GM12878 (cell line): ENCODE measurements around the gene JMJD6. TPM values are rescaled to one million over a fixed set of nuclear protein-coding genes. Genes with fewer than 3 reads are reported as not detected.
A peak's percentile ranks its signal among the peaks of the same experiment; 100 is the strongest.

Source experiments
- ATAC-seq: fragments of 200-7000 bp; cut with Tn5 transposase; 3 replicates; pipeline ENCODE4 v1.9.1; 2020; ENCODE audit warnings: mild to moderate bottlenecking, moderate library complexity
- BruUV-seq: library from RNA; stranded (reverse); fragments of 400-500 nt; replicated peaks from 2 replicates; lab custom pipeline; 2021; lab: Mats Ljungman, UMichigan
- CTCF ChIA-PET: fragments of 300-600 bp; sonication (Branson Sonifier 250); formaldehyde crosslinking; extraction: SDS; loops from one replicate; lab custom pipeline; 2021; ENCODE audit warnings: inconsistent platforms; lab: Yijun Ruan, JAX
- POLR2A ChIA-PET: fragments of 350-600 bp; formaldehyde crosslinking; extraction: SDS; loops from one replicate; lab custom pipeline; 2021; ENCODE audit warnings: inconsistent platforms; lab: Charles Lee
- RAD21 ChIA-PET: fragments of 300-600 bp; sonication (Branson Sonifier 250); formaldehyde crosslinking; loops from one replicate; lab custom pipeline; 2023; ENCODE audit warnings: antibody characterized with exemption; ENCODE audit not compliant: unreplicated experiment; lab: Charles Lee
- SMC1A ChIA-PET: fragments of 300-600 bp; sonication (Branson Sonifier 250); formaldehyde crosslinking; loops from one replicate; lab custom pipeline; 2023; ENCODE audit not compliant: unreplicated experiment, uncharacterized antibody; lab: Charles Lee
- DNase-seq: peaks from one replicate; pipeline ENCODE4 v3.0.0-alpha.2; 2011; ENCODE audit warnings: low read depth, low spot score
- FAIRE-seq: peaks from 3 replicates; lab custom pipeline; 2011; peaks lifted over from hg19 to GRCh38; lab: Jason Lieb, UNC
- H2AFZ ChIP-seq: 2 replicates; pipeline ENCODE4 v1.6.0; 2011; ENCODE audit warnings: low read depth, low read length, control low read depth; ENCODE audit not compliant: control insufficient read depth
- H3K27ac ChIP-seq: 2 replicates; pipeline ENCODE4 v1.5.1; 2011; ENCODE audit warnings: control low read depth; ENCODE audit not compliant: control insufficient read depth, insufficient read depth
- H3K27me3 ChIP-seq, 2 experiments: replicated peaks in 1 of 2; 2 replicates each; pipeline versions ENCODE4 v1.6.0 to v1.6.1; 2011; ENCODE audit warnings: low read length in 1 of 2; ENCODE audit not compliant: control insufficient read depth in 2 of 2, insufficient read depth in 2 of 2
- H3K36me3 ChIP-seq, 2 experiments: 2 replicates each; pipeline ENCODE4 v1.5.1; 2011; ENCODE audit warnings: low read length in 1 of 2; ENCODE audit not compliant: control insufficient read depth in 2 of 2, insufficient read depth in 2 of 2
- H3K4me1 ChIP-seq: 2 replicates; pipeline ENCODE4 v1.6.1; 2011; ENCODE audit warnings: mild to moderate bottlenecking, low read length, moderate library complexity, mixed read lengths; ENCODE audit not compliant: control insufficient read depth, insufficient read depth
- H3K4me2 ChIP-seq: 2 replicates; pipeline ENCODE4 v1.6.0; 2011; ENCODE audit warnings: control low read depth; ENCODE audit not compliant: control insufficient read depth, insufficient read depth
- H3K4me3 ChIP-seq: fragments of 200-600 bp; sonication (generic); 2 replicates; pipeline ENCODE4 v1.5.1; 2016
- H3K79me2 ChIP-seq: 2 replicates; pipeline ENCODE4 v1.6.0; 2011; ENCODE audit warnings: low read length; ENCODE audit not compliant: control insufficient read depth, insufficient read depth
- H3K9ac ChIP-seq: 2 replicates; pipeline ENCODE4 v1.8.0; 2011; ENCODE audit warnings: low read length, control low read depth, mixed read lengths; ENCODE audit not compliant: control insufficient read depth, insufficient read depth
- H3K9me3 ChIP-seq: replicated peaks from 3 replicates; pipeline ENCODE4 v1.5.1; 2011; ENCODE audit warnings: mild to moderate bottlenecking, low read length; ENCODE audit not compliant: control insufficient read depth, insufficient read depth
- H4K20me1 ChIP-seq: 2 replicates; pipeline ENCODE4 v1.6.0; 2011; ENCODE audit not compliant: control insufficient read depth, insufficient read depth
- EGR1 ChIP-seq, 2 experiments: IDR thresholded peaks; 1 replicate in 1 of 2; 2 replicates in 1 of 2; pipeline ENCODE4 v1.6.1; 2011 to 2012; ENCODE audit warnings: low read depth in 2 of 2, low read length in 2 of 2, borderline replicate concordance in 1 of 2, mild to moderate bottlenecking in 1 of 2, moderate library complexity in 1 of 2
- NR2C2 ChIP-seq: IDR thresholded peaks from 2 replicates; pipeline ENCODE4 v1.6.1; 2011; ENCODE audit warnings: borderline replicate concordance, low read depth; ENCODE audit not compliant: control insufficient read depth, insufficient read length
- WGBS: methylation state at CpG from one replicate; pipeline ENCODE4 v1.1.6; 2016; ENCODE audit warnings: low lambda C conversion rate; ENCODE audit not compliant: insufficient replicate concordance, insufficient coverage; ENCODE audit errors: missing lambda C conversion rate; 5-methylcytosine and 5-hydroxymethylcytosine counted together
- in situ Hi-C: fragments of 300-500 bp; cut with MboI; formaldehyde crosslinking; loops from 9 replicates; pipeline ENCODE4 v1.14.3; 2018; ENCODE audit warnings: mixed read lengths
- intact Hi-C: fragments of 100-400 bp; cut with micrococcal nuclease; formaldehyde crosslinking; loops from one replicate; pipeline ENCODE4 v1.14.2; 2022; ENCODE audit not compliant: unreplicated experiment
- polyA plus RNA-seq, 11 experiments: library from polyadenylated mRNA; depleted of rRNA in 4 of 11; unstranded in 6 of 11; stranded (reverse) in 5 of 11; fragments of >200 nt; fragmentation: Nextera tagmentation in 4 of 11; fragmentation: Illumina TruSeq in 1 of 11; extraction: Ambion mirVana in 4 of 11; extraction: Trizol in 1 of 11; gene quantifications; 1 replicate in 1 of 11; 2 replicates in 10 of 11; pipeline versions ENCODE4 v1.2.1 to v1.2.3, GENCODE V29; 2011 to 2016; ENCODE audit warnings: inconsistent platforms in 2 of 11, missing spikeins in 2 of 11, low read depth in 1 of 11
- total RNA-seq, 4 experiments: library from RNA; depleted of rRNA in 3 of 4; stranded (reverse); fragments of >200 nt in 3 of 4; fragmentation: Illumina TruSeq in 1 of 4; extraction: Trizol in 1 of 4; gene quantifications; 2 replicates each; pipeline versions ENCODE4 v1.2.1 to v1.2.3, GENCODE V29; 2013 to 2021
- TF ChIP-seq, protein P1 (sequence below): fragments of 450-650 bp; IDR thresholded peaks from 2 replicates; pipeline ENCODE4 v1.6.1; 2017; ENCODE audit warnings: mild to moderate bottlenecking, moderate library complexity

JMJD6 gene
- total and polyA plus RNA-seq, 10 of the 15 experiments (the other 5 are each of a cell fraction or from before 2014, with no cell fraction given), result 1.2 to 36.0 (median 22.2) TPM

DNA sequence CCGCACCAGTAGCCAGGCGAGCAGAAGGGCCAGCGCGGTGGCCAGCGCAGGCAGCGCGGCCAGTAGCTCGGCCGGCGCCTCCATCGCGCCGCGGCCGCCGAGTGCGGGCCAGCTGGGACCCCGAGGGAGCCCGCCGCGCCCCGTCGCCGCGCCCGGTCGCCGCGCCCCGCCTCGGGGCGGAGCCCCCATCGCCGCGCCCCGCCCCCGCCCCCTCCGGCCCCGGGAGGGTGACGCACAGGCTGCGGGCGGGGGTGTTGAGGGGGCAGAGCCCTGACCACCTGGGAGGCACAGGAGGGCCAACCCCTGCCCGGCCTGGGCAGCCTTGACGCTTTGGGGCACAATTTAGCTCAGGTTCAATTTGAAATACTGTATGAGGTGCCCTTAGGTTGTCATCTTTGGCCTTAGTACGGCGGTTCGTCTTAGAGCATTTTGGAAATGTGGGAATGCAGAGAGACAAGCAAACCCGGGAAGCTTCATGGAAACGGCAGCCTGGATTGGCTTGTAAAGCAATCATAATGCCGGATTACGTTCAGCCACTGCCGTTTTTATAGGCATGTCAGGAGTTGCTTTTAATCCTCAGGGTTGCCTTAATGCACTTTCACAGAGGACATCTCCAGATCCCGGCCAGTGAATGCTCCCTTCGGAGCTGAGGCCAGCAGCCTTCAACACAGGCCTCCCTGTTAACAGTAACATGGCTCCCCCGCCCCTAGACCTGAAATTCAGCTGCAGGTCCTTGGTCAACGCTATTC is 15.4 kb downstream of the JMJD6 start, which contains the start of gene MXRA7:
Gene MXRA7 (minus strand): TSS at position 103 of the 749 bp plus-strand sequence. CDS start 19 bp downstream, at position 84.
- peaks cover 5% of the 10 kb centered on the region for H4K20me1 ChIP-seq
- no peak within 1 kb of the TSS for H3K9ac ChIP-seq
- CTCF ChIA-PET, result interaction anchor here (0.9 kb wide), 1 partner anchor 8 kb away, joined by 3 read pairs; no protein-coding TSS in a partner anchor
- ATAC-seq, result peak; percentile 87
- H3K36me3 ChIP-seq, result peaks cover 2 to 12% of the 10 kb centered on the region in 2 experiments; a peak in 3 of 4 replicates
- 0 out of 2 replicates have a peak within 1 kb of the TSS, but pooled peaks have one; percentile 29 for H2AFZ ChIP-seq
- peaks cover 8% of the 10 kb centered on the region for H3K4me1 ChIP-seq
- no peaks in the 10 kb centered on the region; a peak in 2 of 4 replicates for H3K27me3 ChIP-seq
- 40% methylated on average over 12 of the region's 56 CpGs for WGBS
- H3K9me3 ChIP-seq, result no peaks in the 10 kb centered on the region
- SMC1A ChIA-PET, result interaction anchor here (1.2 kb wide), 1 partner anchor 14 kb away, joined by 3 read pairs; no protein-coding TSS in a partner anchor
- peak within 1 kb of the TSS; percentile 68 for H3K4me2 ChIP-seq
- in situ Hi-C loops (no loop called here), intact Hi-C loops (loop anchor here (10.0 kb wide), 1 partner anchor 86 kb away; no protein-coding TSS in a partner anchor)
- peak within 1 kb of the TSS; percentile 32; the same call in 1 of the 2 replicates for H3K4me3 ChIP-seq
- H3K27ac ChIP-seq, result no peak within 1 kb of the TSS
- no peaks in the 10 kb centered on the region for H3K79me2 ChIP-seq
- RAD21 ChIA-PET, result no interaction called here
- TF ChIP-seq EGR1 (IDR thresholded peaks at IDR 0.05; ENCODE audit: borderline replicate concordance in 1 of 2, low read depth in 2 of 2, low read length in 2 of 2), result peak in 1 of 2 experiments; percentile 74; a peak in 2 of 3 replicates
- TF ChIP-seq, protein P1, sequence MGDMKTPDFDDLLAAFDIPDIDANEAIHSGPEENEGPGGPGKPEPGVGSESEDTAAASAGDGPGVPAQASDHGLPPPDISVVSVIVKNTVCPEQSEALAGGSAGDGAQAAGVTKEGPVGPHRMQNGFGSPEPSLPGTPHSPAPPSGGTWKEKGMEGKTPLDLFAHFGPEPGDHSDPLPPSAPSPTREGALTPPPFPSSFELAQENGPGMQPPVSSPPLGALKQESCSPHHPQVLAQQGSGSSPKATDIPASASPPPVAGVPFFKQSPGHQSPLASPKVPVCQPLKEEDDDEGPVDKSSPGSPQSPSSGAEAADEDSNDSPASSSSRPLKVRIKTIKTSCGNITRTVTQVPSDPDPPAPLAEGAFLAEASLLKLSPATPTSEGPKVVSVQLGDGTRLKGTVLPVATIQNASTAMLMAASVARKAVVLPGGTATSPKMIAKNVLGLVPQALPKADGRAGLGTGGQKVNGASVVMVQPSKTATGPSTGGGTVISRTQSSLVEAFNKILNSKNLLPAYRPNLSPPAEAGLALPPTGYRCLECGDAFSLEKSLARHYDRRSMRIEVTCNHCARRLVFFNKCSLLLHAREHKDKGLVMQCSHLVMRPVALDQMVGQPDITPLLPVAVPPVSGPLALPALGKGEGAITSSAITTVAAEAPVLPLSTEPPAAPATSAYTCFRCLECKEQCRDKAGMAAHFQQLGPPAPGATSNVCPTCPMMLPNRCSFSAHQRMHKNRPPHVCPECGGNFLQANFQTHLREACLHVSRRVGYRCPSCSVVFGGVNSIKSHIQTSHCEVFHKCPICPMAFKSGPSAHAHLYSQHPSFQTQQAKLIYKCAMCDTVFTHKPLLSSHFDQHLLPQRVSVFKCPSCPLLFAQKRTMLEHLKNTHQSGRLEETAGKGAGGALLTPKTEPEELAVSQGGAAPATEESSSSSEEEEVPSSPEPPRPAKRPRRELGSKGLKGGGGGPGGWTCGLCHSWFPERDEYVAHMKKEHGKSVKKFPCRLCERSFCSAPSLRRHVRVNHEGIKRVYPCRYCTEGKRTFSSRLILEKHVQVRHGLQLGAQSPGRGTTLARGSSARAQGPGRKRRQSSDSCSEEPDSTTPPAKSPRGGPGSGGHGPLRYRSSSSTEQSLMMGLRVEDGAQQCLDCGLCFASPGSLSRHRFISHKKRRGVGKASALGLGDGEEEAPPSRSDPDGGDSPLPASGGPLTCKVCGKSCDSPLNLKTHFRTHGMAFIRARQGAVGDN, result 0 out of 2 replicates have a peak, but pooled peaks have one; percentile 22
- TF ChIP-seq NR2C2, result no peak
- POLR2A ChIA-PET, result no interaction called here
- no peak for FAIRE-seq
- DNase-seq, result no peak
- no TSS peak for BruUV-seq
